ENCODE measurements around the gene PARP11. TPM values are rescaled to one million over a fixed set of nuclear protein-coding genes. Genes with fewer than 3 reads are reported as not detected.

PARP11 gene
- total RNA-seq, 1 experiment from 2014 or later: 8.0 TPM

DNA sequence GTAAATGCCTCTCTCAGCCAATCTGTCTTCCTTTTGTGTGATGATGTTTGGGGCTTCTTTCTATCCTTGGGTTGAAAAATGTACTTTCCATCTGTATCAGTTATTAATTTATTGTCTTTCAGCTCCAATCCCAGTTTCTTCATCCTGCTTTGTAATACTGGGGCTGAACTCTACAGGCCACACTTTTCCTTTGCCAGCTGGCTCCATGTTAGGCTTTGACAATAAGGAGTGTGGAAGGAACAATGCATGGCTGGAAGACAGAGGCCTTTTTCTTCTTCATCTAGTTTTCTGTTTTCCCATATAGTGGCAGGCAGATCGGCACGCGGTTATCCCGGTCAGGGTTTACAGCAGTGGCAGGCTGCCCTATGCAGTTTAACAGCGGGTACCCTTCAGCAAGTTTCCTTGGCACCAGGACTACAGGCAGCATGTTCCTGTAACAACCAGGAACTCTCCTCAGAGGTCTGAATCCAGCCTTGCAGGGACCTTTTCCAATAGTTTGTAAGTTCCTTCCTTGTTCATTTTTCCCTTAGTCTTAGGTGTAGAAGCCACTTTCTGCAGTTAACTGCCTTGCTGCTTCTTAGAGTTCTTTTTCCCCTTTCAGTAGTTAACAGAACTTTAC lies 81.8 kb downstream of the PARP11 start:
- ChIA-PET CTCF (interaction anchor here (3.2 kb wide), 1 partner anchor 12 kb away, joined by 24 read pairs; no protein-coding TSS in a partner anchor), POLR2A (no interaction called here)
- no peak for TF ChIP-seq PRRX2 (CRISPR knock-in tag; IDR thresholded peaks at IDR 0.05)
- no peak for TF ChIP-seq ZNF396 (CRISPR knock-in tag; IDR thresholded peaks at IDR 0.05; ENCODE audit: borderline replicate concordance)
- TF ChIP-seq, protein P1, sequence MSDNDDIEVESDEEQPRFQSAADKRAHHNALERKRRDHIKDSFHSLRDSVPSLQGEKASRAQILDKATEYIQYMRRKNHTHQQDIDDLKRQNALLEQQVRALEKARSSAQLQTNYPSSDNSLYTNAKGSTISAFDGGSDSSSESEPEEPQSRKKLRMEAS (CRISPR knock-in tag; IDR thresholded peaks at IDR 0.05): no peak
- TF ChIP-seq FOXP1 (CRISPR knock-in tag; IDR thresholded peaks at IDR 0.05; ENCODE audit: borderline replicate concordance): no peak
- TF ChIP-seq, protein P2, sequence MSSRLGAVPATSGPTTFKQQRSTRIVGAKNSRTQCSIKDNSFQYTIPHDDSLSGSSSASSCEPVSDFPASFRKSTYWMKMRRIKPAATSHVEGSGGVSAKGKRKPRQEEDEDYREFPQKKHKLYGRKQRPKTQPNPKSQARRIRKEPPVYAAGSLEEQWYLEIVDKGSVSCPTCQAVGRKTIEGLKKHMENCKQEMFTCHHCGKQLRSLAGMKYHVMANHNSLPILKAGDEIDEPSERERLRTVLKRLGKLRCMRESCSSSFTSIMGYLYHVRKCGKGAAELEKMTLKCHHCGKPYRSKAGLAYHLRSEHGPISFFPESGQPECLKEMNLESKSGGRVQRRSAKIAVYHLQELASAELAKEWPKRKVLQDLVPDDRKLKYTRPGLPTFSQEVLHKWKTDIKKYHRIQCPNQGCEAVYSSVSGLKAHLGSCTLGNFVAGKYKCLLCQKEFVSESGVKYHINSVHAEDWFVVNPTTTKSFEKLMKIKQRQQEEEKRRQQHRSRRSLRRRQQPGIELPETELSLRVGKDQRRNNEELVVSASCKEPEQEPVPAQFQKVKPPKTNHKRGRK (CRISPR knock-in tag; IDR thresholded peaks at IDR 0.05; ENCODE audit: borderline replicate concordance): no peak
- no peak for TF ChIP-seq SMAD3 (CRISPR knock-in tag; IDR thresholded peaks at IDR 0.05; ENCODE audit: borderline replicate concordance)
- no peak for TF ChIP-seq NR3C1 (CRISPR knock-in tag; conservative IDR thresholded peaks at IDR 0.05; ENCODE audit: low read depth)
- TF ChIP-seq, protein P3, sequence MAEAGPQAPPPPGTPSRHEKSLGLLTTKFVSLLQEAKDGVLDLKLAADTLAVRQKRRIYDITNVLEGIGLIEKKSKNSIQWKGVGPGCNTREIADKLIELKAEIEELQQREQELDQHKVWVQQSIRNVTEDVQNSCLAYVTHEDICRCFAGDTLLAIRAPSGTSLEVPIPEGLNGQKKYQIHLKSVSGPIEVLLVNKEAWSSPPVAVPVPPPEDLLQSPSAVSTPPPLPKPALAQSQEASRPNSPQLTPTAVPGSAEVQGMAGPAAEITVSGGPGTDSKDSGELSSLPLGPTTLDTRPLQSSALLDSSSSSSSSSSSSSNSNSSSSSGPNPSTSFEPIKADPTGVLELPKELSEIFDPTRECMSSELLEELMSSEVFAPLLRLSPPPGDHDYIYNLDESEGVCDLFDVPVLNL (CRISPR knock-in tag; IDR thresholded peaks at IDR 0.05; ENCODE audit: borderline replicate concordance, low read depth): no peak
- TF ChIP-seq NFATC4 (CRISPR knock-in tag; IDR thresholded peaks at IDR 0.05): no peak
- TF ChIP-seq, protein P4, sequence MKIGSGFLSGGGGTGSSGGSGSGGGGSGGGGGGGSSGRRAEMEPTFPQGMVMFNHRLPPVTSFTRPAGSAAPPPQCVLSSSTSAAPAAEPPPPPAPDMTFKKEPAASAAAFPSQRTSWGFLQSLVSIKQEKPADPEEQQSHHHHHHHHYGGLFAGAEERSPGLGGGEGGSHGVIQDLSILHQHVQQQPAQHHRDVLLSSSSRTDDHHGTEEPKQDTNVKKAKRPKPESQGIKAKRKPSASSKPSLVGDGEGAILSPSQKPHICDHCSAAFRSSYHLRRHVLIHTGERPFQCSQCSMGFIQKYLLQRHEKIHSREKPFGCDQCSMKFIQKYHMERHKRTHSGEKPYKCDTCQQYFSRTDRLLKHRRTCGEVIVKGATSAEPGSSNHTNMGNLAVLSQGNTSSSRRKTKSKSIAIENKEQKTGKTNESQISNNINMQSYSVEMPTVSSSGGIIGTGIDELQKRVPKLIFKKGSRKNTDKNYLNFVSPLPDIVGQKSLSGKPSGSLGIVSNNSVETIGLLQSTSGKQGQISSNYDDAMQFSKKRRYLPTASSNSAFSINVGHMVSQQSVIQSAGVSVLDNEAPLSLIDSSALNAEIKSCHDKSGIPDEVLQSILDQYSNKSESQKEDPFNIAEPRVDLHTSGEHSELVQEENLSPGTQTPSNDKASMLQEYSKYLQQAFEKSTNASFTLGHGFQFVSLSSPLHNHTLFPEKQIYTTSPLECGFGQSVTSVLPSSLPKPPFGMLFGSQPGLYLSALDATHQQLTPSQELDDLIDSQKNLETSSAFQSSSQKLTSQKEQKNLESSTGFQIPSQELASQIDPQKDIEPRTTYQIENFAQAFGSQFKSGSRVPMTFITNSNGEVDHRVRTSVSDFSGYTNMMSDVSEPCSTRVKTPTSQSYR (CRISPR knock-in tag; IDR thresholded peaks at IDR 0.05): no peak
- TF ChIP-seq KAT7 (CRISPR knock-in tag; IDR thresholded peaks at IDR 0.05; ENCODE audit: borderline replicate concordance): no peak
- no peak for TF ChIP-seq SP1 (CRISPR knock-in tag; conservative IDR thresholded peaks at IDR 0.05)
- peak overlapping the region; percentile 66; the same call in 1 of the 2 replicates for H3K27ac Mint-ChIP-seq
- H3K36me3 Mint-ChIP-seq: peaks cover 8% of the 10 kb centered on the region
- no peaks in the 10 kb centered on the region; the same call in 1 of the 2 replicates for H3K27me3 Mint-ChIP-seq (ENCODE audit: low read depth)
- H3K4me1 Mint-ChIP-seq: peaks cover 38% of the 10 kb centered on the region
- peaks cover 6% of the 10 kb centered on the region for H3K9me3 Mint-ChIP-seq
- no peak for DNase-seq (ENCODE audit: low spot score)
- H3K4me3 Mint-ChIP-seq: no peak overlapping the region
- no peak for ATAC-seq

DNA sequence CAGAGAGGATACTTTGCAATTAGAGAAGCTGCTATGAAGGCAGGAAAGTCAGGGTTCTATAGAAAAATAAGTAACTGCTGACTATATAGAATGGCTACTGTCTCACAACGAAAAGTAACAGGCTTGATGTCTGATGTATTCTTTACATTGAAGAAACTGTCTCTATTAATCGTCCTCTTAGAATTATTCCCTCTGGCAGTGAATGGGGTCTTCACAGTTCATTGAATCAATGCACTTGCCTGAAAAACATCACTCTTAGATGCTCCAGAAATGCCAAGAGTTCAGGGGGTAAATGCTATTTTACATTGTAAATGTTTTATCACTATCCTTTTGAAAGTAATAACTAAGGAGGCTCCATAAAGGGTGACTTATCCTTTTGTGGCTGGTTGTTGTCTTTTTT lies 82.6 kb downstream of the PARP11 start:
- no peaks in the 10 kb centered on the region; the same call in 1 of the 2 replicates for H3K27me3 Mint-ChIP-seq (ENCODE audit: low read depth)
- ChIA-PET POLR2A (no interaction called here), CTCF (interaction anchor here (3.2 kb wide), 1 partner anchor 13 kb away, joined by 24 read pairs; no protein-coding TSS in a partner anchor)
- peaks cover 12% of the 10 kb centered on the region for H3K9me3 Mint-ChIP-seq
- H3K4me1 Mint-ChIP-seq: peaks cover 38% of the 10 kb centered on the region
- no peak overlapping the region for H3K4me3 Mint-ChIP-seq
- peaks cover 8% of the 10 kb centered on the region for H3K36me3 Mint-ChIP-seq
- ATAC-seq: no peak
- no peak overlapping the region for H3K27ac Mint-ChIP-seq
- DNase-seq (ENCODE audit: low spot score): no peak
- TF ChIP-seq, protein P5, sequence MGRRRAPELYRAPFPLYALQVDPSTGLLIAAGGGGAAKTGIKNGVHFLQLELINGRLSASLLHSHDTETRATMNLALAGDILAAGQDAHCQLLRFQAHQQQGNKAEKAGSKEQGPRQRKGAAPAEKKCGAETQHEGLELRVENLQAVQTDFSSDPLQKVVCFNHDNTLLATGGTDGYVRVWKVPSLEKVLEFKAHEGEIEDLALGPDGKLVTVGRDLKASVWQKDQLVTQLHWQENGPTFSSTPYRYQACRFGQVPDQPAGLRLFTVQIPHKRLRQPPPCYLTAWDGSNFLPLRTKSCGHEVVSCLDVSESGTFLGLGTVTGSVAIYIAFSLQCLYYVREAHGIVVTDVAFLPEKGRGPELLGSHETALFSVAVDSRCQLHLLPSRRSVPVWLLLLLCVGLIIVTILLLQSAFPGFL (CRISPR knock-in tag; IDR thresholded peaks at IDR 0.05; ENCODE audit: borderline replicate concordance): no peak
- TF ChIP-seq NR2C2 (CRISPR knock-in tag; IDR thresholded peaks at IDR 0.05): no peak
- TF ChIP-seq, protein P6, sequence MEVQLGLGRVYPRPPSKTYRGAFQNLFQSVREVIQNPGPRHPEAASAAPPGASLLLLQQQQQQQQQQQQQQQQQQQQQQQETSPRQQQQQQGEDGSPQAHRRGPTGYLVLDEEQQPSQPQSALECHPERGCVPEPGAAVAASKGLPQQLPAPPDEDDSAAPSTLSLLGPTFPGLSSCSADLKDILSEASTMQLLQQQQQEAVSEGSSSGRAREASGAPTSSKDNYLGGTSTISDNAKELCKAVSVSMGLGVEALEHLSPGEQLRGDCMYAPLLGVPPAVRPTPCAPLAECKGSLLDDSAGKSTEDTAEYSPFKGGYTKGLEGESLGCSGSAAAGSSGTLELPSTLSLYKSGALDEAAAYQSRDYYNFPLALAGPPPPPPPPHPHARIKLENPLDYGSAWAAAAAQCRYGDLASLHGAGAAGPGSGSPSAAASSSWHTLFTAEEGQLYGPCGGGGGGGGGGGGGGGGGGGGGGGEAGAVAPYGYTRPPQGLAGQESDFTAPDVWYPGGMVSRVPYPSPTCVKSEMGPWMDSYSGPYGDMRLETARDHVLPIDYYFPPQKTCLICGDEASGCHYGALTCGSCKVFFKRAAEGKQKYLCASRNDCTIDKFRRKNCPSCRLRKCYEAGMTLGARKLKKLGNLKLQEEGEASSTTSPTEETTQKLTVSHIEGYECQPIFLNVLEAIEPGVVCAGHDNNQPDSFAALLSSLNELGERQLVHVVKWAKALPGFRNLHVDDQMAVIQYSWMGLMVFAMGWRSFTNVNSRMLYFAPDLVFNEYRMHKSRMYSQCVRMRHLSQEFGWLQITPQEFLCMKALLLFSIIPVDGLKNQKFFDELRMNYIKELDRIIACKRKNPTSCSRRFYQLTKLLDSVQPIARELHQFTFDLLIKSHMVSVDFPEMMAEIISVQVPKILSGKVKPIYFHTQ (CRISPR knock-in tag; IDR thresholded peaks at IDR 0.05): no peak
- no peak for TF ChIP-seq FOXP1 (CRISPR knock-in tag; IDR thresholded peaks at IDR 0.05; ENCODE audit: borderline replicate concordance)
- no peak for TF ChIP-seq PRRX2 (CRISPR knock-in tag; IDR thresholded peaks at IDR 0.05)
- TF ChIP-seq, protein P7, sequence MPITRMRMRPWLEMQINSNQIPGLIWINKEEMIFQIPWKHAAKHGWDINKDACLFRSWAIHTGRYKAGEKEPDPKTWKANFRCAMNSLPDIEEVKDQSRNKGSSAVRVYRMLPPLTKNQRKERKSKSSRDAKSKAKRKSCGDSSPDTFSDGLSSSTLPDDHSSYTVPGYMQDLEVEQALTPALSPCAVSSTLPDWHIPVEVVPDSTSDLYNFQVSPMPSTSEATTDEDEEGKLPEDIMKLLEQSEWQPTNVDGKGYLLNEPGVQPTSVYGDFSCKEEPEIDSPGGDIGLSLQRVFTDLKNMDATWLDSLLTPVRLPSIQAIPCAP (CRISPR knock-in tag; IDR thresholded peaks at IDR 0.05): no peak
- no peak for TF ChIP-seq NFE2L1 (CRISPR knock-in tag; IDR thresholded peaks at IDR 0.05)
- TF ChIP-seq, protein P8, sequence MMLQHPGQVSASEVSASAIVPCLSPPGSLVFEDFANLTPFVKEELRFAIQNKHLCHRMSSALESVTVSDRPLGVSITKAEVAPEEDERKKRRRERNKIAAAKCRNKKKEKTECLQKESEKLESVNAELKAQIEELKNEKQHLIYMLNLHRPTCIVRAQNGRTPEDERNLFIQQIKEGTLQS (CRISPR knock-in tag; conservative IDR thresholded peaks at IDR 0.05): no peak
- TF ChIP-seq ZNF232 (CRISPR knock-in tag; IDR thresholded peaks at IDR 0.05): no peak
- no peak for TF ChIP-seq ZNF121 (CRISPR knock-in tag; IDR thresholded peaks at IDR 0.05)
- TF ChIP-seq, protein P9, sequence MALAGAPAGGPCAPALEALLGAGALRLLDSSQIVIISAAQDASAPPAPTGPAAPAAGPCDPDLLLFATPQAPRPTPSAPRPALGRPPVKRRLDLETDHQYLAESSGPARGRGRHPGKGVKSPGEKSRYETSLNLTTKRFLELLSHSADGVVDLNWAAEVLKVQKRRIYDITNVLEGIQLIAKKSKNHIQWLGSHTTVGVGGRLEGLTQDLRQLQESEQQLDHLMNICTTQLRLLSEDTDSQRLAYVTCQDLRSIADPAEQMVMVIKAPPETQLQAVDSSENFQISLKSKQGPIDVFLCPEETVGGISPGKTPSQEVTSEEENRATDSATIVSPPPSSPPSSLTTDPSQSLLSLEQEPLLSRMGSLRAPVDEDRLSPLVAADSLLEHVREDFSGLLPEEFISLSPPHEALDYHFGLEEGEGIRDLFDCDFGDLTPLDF (CRISPR knock-in tag; IDR thresholded peaks at IDR 0.05): no peak

Measured in WTC11 (cell line).